ENCODE measurements around the gene GLIPR2. TPM values are rescaled to one million over a fixed set of nuclear protein-coding genes. Genes with fewer than 3 reads are reported as not detected.

GLIPR2 gene
- total and polyA plus RNA-seq, 2 donors (not counting 3 experiments of a cell fraction or from before 2014, with no cell fraction given) = 22.0 to 42.4 TPM

DNA sequence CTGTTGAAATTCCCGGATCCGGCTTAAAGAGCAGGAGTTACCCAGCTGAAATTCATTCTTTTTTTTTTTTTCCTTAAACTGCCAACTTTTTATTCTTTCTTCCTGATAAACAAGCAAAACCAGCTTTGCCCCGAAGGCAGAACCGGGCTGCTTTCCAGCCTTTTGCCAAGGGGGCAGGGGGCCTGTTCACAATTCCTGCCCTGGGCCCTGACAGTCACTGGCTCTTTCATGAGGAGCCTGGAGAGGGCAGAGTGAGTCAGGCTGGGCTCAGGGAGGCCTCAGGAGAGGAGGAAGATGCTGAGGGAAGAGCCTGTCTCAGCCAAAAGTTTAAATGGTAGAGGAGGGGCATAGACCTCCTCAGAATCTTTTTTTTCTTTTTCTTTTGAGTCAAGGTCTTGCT lies 4.8 kb downstream of the GLIPR2 start:
- Histone ChIP-seq H3K9me1 (replicated peaks; ENCODE audit: control insufficient read depth, extremely low read depth, insufficient read depth, low read length) (no peaks in the 10 kb centered on the region), H3K4me2 (ENCODE audit: insufficient read depth, low read length) (no peak overlapping the region), H4K20me1 (replicated peaks; ENCODE audit: control insufficient read depth, extremely low read depth, insufficient read depth, low read length) (no peaks in the 10 kb centered on the region), H3K27ac (ENCODE audit: insufficient read depth, low read depth, low read length) (no peak overlapping the region), H3K4me1 (ENCODE audit: control insufficient read depth, extremely low read depth, insufficient read depth, low read length) (peaks cover 6% of the 10 kb centered on the region), H3K36me3 (ENCODE audit: control insufficient read depth in 2 of 2, extremely low read depth in 1 of 2, insufficient read depth in 2 of 2, low read length in 2 of 2) (no peaks in the 10 kb centered on the region), H3K9ac (replicated peaks; ENCODE audit: extremely low read depth, insufficient read depth, low read length) (no peak overlapping the region), H2AFZ (ENCODE audit: low read depth, low read length) (no peak overlapping the region), H3K27me3 (ENCODE audit: control insufficient read depth in 2 of 2, insufficient read depth in 2 of 2, low read length in 2 of 2) (no peaks in the 10 kb centered on the region), H3K9me3 (replicated peaks; ENCODE audit: control insufficient read depth, insufficient read depth, low read length) (no peaks in the 10 kb centered on the region), H3K79me2 (ENCODE audit: control insufficient read depth, insufficient read depth, low read length) (no peaks in the 10 kb centered on the region), H3K4me3 (replicated peaks in 1 of 3; ENCODE audit: insufficient read depth in 1 of 3, low read depth in 1 of 3, low read length in 3 of 3) (no peak overlapping the region)
- POLR2A ChIA-PET = no interaction called here
- intact Hi-C loops (cut with micrococcal nuclease) (no loop called here), dilution Hi-C loops (cut with MboI; ENCODE audit: extremely low pct_ligation_motif_present, low sequenced_read_pairs) (no loop called here)
- CTCF ChIA-PET = interaction anchor here (2.0 to 8.0 kb wide), 2 partner anchors 24 to 38 kb away, joined by 11 to 76 read pairs; no protein-coding TSS in a partner anchor
- TF ChIP-seq JUN (IDR thresholded peaks at IDR 0.05; ENCODE audit: borderline replicate concordance, insufficient read depth, insufficient read length, low read depth) (no peak), POLR2AphosphoS5 (IDR thresholded peaks at IDR 0.05; ENCODE audit: insufficient read depth, low read depth, low read length) (no peak), FOS (IDR thresholded peaks at IDR 0.05; ENCODE audit: borderline replicate concordance, insufficient read depth, low read length) (no peak), MYC (IDR thresholded peaks at IDR 0.05; ENCODE audit: low read depth, low read length) (no peak)
- TF ChIP-seq, protein P1, sequence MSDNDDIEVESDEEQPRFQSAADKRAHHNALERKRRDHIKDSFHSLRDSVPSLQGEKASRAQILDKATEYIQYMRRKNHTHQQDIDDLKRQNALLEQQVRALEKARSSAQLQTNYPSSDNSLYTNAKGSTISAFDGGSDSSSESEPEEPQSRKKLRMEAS (IDR thresholded peaks at IDR 0.05; ENCODE audit: insufficient read depth, insufficient read length) = no peak
- DNase-seq (ENCODE audit: low read depth, low spot score) (no peak), FAIRE-seq (no peak)
- no TSS peak for BruUV-seq (replicated peaks)

DNA sequence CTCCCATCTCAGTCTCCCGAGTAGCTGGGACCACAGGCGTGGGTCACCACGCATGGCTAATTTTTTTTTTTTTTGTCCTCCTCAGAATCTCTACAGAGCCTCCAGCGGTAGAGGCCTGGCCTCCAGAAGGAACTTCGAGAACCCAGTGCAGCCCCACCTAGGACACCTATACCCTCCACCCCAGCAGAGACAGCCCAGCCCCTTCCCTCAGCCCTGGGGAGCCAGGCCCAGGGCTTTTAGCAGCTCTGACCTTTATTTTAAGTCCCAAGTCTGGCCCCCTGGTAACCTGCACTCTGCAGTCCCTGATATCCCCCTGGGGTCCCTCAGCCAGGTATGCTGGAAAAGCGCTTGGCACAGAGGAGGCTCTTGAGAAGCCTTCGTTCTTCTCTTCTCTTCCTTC lies 5.2 kb downstream of the GLIPR2 start:
- Histone ChIP-seq H4K20me1 (replicated peaks; ENCODE audit: control insufficient read depth, extremely low read depth, insufficient read depth, low read length) (no peaks in the 10 kb centered on the region), H2AFZ (ENCODE audit: low read depth, low read length) (no peak overlapping the region), H3K9me3 (replicated peaks; ENCODE audit: control insufficient read depth, insufficient read depth, low read length) (no peaks in the 10 kb centered on the region), H3K36me3 (ENCODE audit: control insufficient read depth in 2 of 2, extremely low read depth in 1 of 2, insufficient read depth in 2 of 2, low read length in 2 of 2) (no peaks in the 10 kb centered on the region), H3K9me1 (replicated peaks; ENCODE audit: control insufficient read depth, extremely low read depth, insufficient read depth, low read length) (no peaks in the 10 kb centered on the region), H3K27me3 (ENCODE audit: control insufficient read depth in 2 of 2, insufficient read depth in 2 of 2, low read length in 2 of 2) (no peaks in the 10 kb centered on the region), H3K4me1 (ENCODE audit: control insufficient read depth, extremely low read depth, insufficient read depth, low read length) (peaks cover 6% of the 10 kb centered on the region), H3K4me2 (ENCODE audit: insufficient read depth, low read length) (no peak overlapping the region), H3K9ac (replicated peaks; ENCODE audit: extremely low read depth, insufficient read depth, low read length) (no peak overlapping the region), H3K27ac (ENCODE audit: insufficient read depth, low read depth, low read length) (no peak overlapping the region), H3K79me2 (ENCODE audit: control insufficient read depth, insufficient read depth, low read length) (no peaks in the 10 kb centered on the region), H3K4me3 (replicated peaks in 1 of 3; ENCODE audit: insufficient read depth in 1 of 3, low read depth in 1 of 3, low read length in 3 of 3) (no peak overlapping the region)
- CTCF ChIA-PET = interaction anchor here (8.0 kb wide), 1 partner anchor 24 kb away, joined by 76 read pairs; no protein-coding TSS in a partner anchor
- POLR2A ChIA-PET = no interaction called here
- TF ChIP-seq, protein P2, sequence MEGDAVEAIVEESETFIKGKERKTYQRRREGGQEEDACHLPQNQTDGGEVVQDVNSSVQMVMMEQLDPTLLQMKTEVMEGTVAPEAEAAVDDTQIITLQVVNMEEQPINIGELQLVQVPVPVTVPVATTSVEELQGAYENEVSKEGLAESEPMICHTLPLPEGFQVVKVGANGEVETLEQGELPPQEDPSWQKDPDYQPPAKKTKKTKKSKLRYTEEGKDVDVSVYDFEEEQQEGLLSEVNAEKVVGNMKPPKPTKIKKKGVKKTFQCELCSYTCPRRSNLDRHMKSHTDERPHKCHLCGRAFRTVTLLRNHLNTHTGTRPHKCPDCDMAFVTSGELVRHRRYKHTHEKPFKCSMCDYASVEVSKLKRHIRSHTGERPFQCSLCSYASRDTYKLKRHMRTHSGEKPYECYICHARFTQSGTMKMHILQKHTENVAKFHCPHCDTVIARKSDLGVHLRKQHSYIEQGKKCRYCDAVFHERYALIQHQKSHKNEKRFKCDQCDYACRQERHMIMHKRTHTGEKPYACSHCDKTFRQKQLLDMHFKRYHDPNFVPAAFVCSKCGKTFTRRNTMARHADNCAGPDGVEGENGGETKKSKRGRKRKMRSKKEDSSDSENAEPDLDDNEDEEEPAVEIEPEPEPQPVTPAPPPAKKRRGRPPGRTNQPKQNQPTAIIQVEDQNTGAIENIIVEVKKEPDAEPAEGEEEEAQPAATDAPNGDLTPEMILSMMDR (IDR thresholded peaks at IDR 0.05; ENCODE audit: extremely low read depth in 1 of 2, insufficient read depth in 1 of 2, low read depth in 1 of 2, low read length in 2 of 2) = no peak
- no peak for TF ChIP-seq POLR2AphosphoS5 (IDR thresholded peaks at IDR 0.05; ENCODE audit: insufficient read depth, low read depth, low read length)
- no peak for TF ChIP-seq EZH2 (IDR thresholded peaks at IDR 0.05; ENCODE audit: borderline replicate concordance, low read depth, low read length, severe bottlenecking)
- TF ChIP-seq POLR2A (IDR thresholded peaks at IDR 0.05; ENCODE audit: low read depth, low read length) = no peak
- no peak for TF ChIP-seq GATA2 (IDR thresholded peaks at IDR 0.05; ENCODE audit: insufficient read depth, insufficient read length, low read depth, low read length)
- TF ChIP-seq JUN (IDR thresholded peaks at IDR 0.05; ENCODE audit: borderline replicate concordance, insufficient read depth, insufficient read length, low read depth) = no peak
- TF ChIP-seq MYC (IDR thresholded peaks at IDR 0.05; ENCODE audit: low read depth, low read length) = no peak
- TF ChIP-seq FOS (IDR thresholded peaks at IDR 0.05; ENCODE audit: borderline replicate concordance, insufficient read depth, low read length) = no peak
- TF ChIP-seq, protein P1 (IDR thresholded peaks at IDR 0.05; ENCODE audit: insufficient read depth, insufficient read length) = no peak
- intact Hi-C loops (cut with micrococcal nuclease) (no loop called here), dilution Hi-C loops (cut with MboI; ENCODE audit: extremely low pct_ligation_motif_present, low sequenced_read_pairs) (no loop called here)
- BruUV-seq (replicated peaks) = no TSS peak
- FAIRE-seq (peak; percentile 15), DNase-seq (ENCODE audit: low read depth, low spot score) (no peak)
